Measurements from ENCODE around the gene POU6F2. TPM values are rescaled to one million over a fixed set of nuclear protein-coding genes. Genes with fewer than 3 reads are reported as not detected.

Gene POU6F2
- total RNA-seq, 1 donor from 2014 or later, result 0.44 TPM

- Histone ChIP-seq H3K9me3 (replicated peaks) (no peaks in the 10 kb centered on the region), H3K36me3 (no peaks in the 10 kb centered on the region), H3K27me3 (ENCODE audit: low read depth) (peaks cover 51% of the 10 kb centered on the region), H3K4me3 (no peak overlapping the region), H3K4me1 (peaks cover 4% of the 10 kb centered on the region), H3K27ac (replicated peaks) (no peak overlapping the region)
- no peak for DNase-seq
- TF ChIP-seq CTCF (IDR thresholded peaks at IDR 0.05; ENCODE audit: borderline replicate concordance), result no peak
- intact Hi-C loops (cut with micrococcal nuclease), result no loop called here
Measured at GRCh38 chr7:39083781-39084180, 106.1 kb downstream of the POU6F2 start.

GRCh38 chr7:39084349-39084748 lies 106.6 kb downstream of the POU6F2 start:
- DNase-seq, result no peak
- Histone ChIP-seq H3K27ac (replicated peaks) (no peak overlapping the region), H3K4me1 (peaks cover 4% of the 10 kb centered on the region), H3K9me3 (replicated peaks) (no peaks in the 10 kb centered on the region), H3K36me3 (no peaks in the 10 kb centered on the region), H3K27me3 (ENCODE audit: low read depth) (peaks cover 48% of the 10 kb centered on the region), H3K4me3 (no peak overlapping the region)
- TF ChIP-seq CTCF (IDR thresholded peaks at IDR 0.05; ENCODE audit: borderline replicate concordance), result no peak
- intact Hi-C loops (cut with micrococcal nuclease), result no loop called here

- Histone ChIP-seq H3K4me3 (peak overlapping the region; percentile 57), H3K27ac (replicated peaks) (no peak overlapping the region), H3K4me1 (peaks cover 4% of the 10 kb centered on the region), H3K36me3 (no peaks in the 10 kb centered on the region), H3K9me3 (replicated peaks) (no peaks in the 10 kb centered on the region), H3K27me3 (ENCODE audit: low read depth) (peaks cover 45% of the 10 kb centered on the region)
- TF ChIP-seq CTCF (IDR thresholded peaks at IDR 0.05; ENCODE audit: borderline replicate concordance), result no peak
- DNase-seq, result no peak
- intact Hi-C loops (cut with micrococcal nuclease), result no loop called here
Measured at GRCh38 chr7:39085189-39085588, 107.5 kb downstream of the POU6F2 start.

- Histone ChIP-seq H3K36me3 (no peaks in the 10 kb centered on the region), H3K4me1 (peaks cover 4% of the 10 kb centered on the region), H3K27me3 (ENCODE audit: low read depth) (peaks cover 45% of the 10 kb centered on the region), H3K4me3 (peak overlapping the region; percentile 57), H3K9me3 (replicated peaks) (no peaks in the 10 kb centered on the region), H3K27ac (replicated peaks) (no peak overlapping the region)
- intact Hi-C loops (cut with micrococcal nuclease), result no loop called here
- TF ChIP-seq CTCF (IDR thresholded peaks at IDR 0.05; ENCODE audit: borderline replicate concordance), result no peak
- DNase-seq, result no peak
Measured at GRCh38 chr7:39085590-39086049, 107.9 kb downstream of the POU6F2 start.

GRCh38 chr7:39086638-39087360 lies 109.1 kb downstream of the POU6F2 start:
- peaks cover 39% of the 10 kb centered on the region for H3K27me3 ChIP-seq (ENCODE audit: low read depth)
- no peaks in the 10 kb centered on the region for H3K36me3 ChIP-seq
- H3K4me1 ChIP-seq, result peaks cover 4% of the 10 kb centered on the region
- H3K9me3 ChIP-seq (replicated peaks), result no peaks in the 10 kb centered on the region
- H3K4me3 ChIP-seq, result no peak overlapping the region
- DNase-seq, result no peak
- TF ChIP-seq CTCF (IDR thresholded peaks at IDR 0.05; ENCODE audit: borderline replicate concordance), result no peak
- H3K27ac ChIP-seq (replicated peaks), result no peak overlapping the region
- intact Hi-C loops (cut with micrococcal nuclease), result no loop called here
